Glutamatergic neuron (in vitro differentiated cells): ENCODE results near the gene NLGN4X. TPM values are rescaled to one million over a fixed set of nuclear protein-coding genes. Genes with fewer than 3 reads are reported as not detected.

Experiments used
- DNase-seq: peaks from one replicate; pipeline ENCODE4 v3.0.0; 2022
- H3K27ac Mint-ChIP-seq: one replicate; pipeline ENCODE4 v1.8.0; 2020; ENCODE audit warnings: mild to moderate bottlenecking, mixed read lengths, inconsistent platforms; ENCODE audit not compliant: unreplicated experiment
- H3K27me3 Mint-ChIP-seq: one replicate; pipeline ENCODE4 v1.8.0; 2020; ENCODE audit warnings: mild to moderate bottlenecking, moderate library complexity, mixed read lengths, inconsistent platforms; ENCODE audit not compliant: unreplicated experiment
- H3K36me3 Mint-ChIP-seq: one replicate; pipeline ENCODE4 v1.8.0; 2020; ENCODE audit warnings: mild to moderate bottlenecking, mixed read lengths, inconsistent platforms; ENCODE audit not compliant: unreplicated experiment
- H3K4me1 Mint-ChIP-seq: one replicate; pipeline ENCODE4 v1.8.0; 2020; ENCODE audit warnings: mild to moderate bottlenecking, low read depth, mixed read lengths, inconsistent platforms; ENCODE audit not compliant: unreplicated experiment
- H3K4me3 Mint-ChIP-seq: one replicate; pipeline ENCODE4 v1.8.0; 2020; ENCODE audit warnings: mild to moderate bottlenecking, mixed read lengths, inconsistent platforms; ENCODE audit not compliant: unreplicated experiment
- H3K9me3 Mint-ChIP-seq: one replicate; pipeline ENCODE4 v1.8.0; 2020; ENCODE audit warnings: mild to moderate bottlenecking, moderate library complexity, mixed read lengths, inconsistent platforms; ENCODE audit not compliant: unreplicated experiment
- total RNA-seq: library from RNA; stranded (reverse); fragmentation: NEBNext Ultra II Directional; extraction: Animal tissue kit (Norgen Biotek cat#: 25700); gene quantifications from one replicate; pipeline ENCODE4 v1.2.1, GENCODE V29; 2021; ENCODE audit not compliant: unreplicated experiment
- TF ChIP-seq, protein P1 (sequence below): fragments of 200-600 bp; sonication (generic); IDR thresholded peaks from one replicate; pipeline ENCODE4 v1.5.0; 2021; ENCODE audit not compliant: partially characterized antibody, unreplicated experiment

Gene NLGN4X
- total RNA-seq, 1 donor from 2014 or later = 40.9 TPM

DNA sequence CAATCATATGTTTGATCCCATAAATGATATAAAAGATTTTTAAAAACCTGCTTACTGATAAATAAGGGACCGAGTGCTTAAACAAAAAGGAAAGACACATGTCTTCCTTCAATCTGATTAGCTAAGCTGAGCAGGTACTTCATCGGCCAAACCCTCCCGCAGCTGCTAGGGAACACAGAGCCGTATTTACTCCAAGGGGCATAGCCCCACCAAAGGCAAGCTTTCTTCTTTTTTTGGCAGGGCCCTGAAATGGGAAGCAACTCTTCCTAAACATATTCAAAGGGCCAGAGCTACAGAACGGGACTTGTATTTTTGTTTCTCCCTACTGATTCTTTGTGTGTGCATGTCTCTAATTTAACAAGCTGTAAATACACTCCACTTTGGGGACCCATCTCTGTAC is 337.3 kb downstream of the NLGN4X start:
- Mint-ChIP-seq H3K9me3 (no peaks in the 10 kb centered on the region), H3K4me3 (no peak overlapping the region), H3K27me3 (peaks cover 2% of the 10 kb centered on the region), H3K36me3 (no peaks in the 10 kb centered on the region), H3K4me1 (no peaks in the 10 kb centered on the region), H3K27ac (no peak overlapping the region)
- TF ChIP-seq, protein P1, sequence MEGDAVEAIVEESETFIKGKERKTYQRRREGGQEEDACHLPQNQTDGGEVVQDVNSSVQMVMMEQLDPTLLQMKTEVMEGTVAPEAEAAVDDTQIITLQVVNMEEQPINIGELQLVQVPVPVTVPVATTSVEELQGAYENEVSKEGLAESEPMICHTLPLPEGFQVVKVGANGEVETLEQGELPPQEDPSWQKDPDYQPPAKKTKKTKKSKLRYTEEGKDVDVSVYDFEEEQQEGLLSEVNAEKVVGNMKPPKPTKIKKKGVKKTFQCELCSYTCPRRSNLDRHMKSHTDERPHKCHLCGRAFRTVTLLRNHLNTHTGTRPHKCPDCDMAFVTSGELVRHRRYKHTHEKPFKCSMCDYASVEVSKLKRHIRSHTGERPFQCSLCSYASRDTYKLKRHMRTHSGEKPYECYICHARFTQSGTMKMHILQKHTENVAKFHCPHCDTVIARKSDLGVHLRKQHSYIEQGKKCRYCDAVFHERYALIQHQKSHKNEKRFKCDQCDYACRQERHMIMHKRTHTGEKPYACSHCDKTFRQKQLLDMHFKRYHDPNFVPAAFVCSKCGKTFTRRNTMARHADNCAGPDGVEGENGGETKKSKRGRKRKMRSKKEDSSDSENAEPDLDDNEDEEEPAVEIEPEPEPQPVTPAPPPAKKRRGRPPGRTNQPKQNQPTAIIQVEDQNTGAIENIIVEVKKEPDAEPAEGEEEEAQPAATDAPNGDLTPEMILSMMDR = no peak
- no peak for DNase-seq

DNA sequence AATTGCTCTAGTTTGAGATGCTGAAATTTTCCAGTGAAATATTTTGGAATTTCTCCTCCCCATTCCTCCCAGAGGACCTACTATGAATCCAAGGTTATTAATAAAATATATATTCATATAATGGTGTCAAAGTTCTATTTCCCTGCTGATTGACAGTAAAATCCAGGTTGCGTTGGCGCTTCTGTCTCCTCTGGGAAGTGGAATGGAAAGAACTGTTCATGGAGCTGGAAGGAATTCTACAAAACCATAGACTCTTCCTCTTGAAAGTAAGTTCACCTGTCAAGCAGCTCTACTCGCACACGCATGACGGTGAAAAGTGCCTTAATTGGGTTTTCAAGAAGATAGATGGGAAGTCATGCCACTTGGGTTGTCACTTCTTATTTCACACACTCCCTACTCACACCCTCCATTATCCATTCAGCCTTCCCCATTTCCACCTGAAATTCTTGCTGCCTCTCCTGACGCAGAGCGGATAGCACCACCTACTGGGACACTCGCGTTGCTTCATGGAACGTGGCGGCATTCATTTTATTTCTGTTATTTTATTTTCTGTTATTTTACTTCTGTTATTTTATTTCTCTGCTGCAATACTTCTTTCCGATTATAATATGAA is 351.6 kb downstream of the NLGN4X start:
- H3K4me1 Mint-ChIP-seq = peaks cover 10% of the 10 kb centered on the region
- H3K9me3 Mint-ChIP-seq = no peaks in the 10 kb centered on the region
- TF ChIP-seq, protein P1 = peak; percentile 57
- H3K27me3 Mint-ChIP-seq = no peaks in the 10 kb centered on the region
- H3K4me3 Mint-ChIP-seq = no peak overlapping the region
- H3K36me3 Mint-ChIP-seq = no peaks in the 10 kb centered on the region
- H3K27ac Mint-ChIP-seq = no peak overlapping the region
- peak; percentile 23 for DNase-seq

DNA sequence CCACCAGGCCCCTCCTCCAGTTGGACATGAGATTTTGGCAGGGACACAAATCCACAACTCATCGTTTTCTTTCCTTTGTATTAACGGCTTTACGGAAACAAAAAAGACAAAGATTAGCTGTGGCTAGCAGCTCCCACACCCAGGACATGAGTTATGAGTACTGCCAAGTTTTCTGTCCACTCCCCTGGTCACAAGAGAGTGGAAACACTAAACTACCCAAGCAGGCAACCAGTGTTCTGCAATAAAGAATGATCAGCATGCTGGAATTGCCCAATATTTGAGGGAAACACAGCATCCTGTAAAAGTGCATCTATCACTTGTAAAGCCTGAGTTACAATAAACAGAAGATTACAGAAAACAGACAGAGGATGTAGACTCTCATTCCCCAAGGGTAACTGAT is 358.4 kb downstream of the NLGN4X start:
- no peak for DNase-seq
- H3K4me1 Mint-ChIP-seq = no peaks in the 10 kb centered on the region
- H3K36me3 Mint-ChIP-seq = no peaks in the 10 kb centered on the region
- peaks cover 1% of the 10 kb centered on the region for H3K27me3 Mint-ChIP-seq
- H3K4me3 Mint-ChIP-seq = no peak overlapping the region
- no peaks in the 10 kb centered on the region for H3K9me3 Mint-ChIP-seq
- H3K27ac Mint-ChIP-seq = no peak overlapping the region
- TF ChIP-seq, protein P1 = no peak

DNA sequence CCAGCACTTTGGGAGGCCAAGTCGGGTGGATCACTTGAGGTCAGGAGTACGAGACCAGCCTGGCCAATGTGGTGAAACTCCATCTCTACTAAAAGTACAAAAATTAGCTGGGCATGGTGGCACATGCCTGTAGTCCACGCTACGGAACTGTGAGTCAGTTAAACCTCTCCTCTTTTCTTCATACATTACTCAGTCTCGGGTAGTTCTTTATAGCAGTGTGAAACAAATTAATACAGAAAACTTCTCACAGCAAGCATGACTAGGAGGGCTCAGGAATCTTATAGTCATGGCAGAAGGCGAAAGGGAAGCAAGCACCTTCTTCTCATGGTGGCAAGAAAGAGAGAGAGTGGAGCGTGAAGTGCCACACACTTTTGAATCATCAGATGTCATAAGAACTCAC is 358.9 kb downstream of the NLGN4X start:
- TF ChIP-seq, protein P1 = no peak
- Mint-ChIP-seq H3K27ac (no peak overlapping the region), H3K4me3 (no peak overlapping the region), H3K27me3 (peaks cover 1% of the 10 kb centered on the region), H3K36me3 (no peaks in the 10 kb centered on the region), H3K4me1 (peaks cover 3% of the 10 kb centered on the region), H3K9me3 (no peaks in the 10 kb centered on the region)
- DNase-seq = no peak

DNA sequence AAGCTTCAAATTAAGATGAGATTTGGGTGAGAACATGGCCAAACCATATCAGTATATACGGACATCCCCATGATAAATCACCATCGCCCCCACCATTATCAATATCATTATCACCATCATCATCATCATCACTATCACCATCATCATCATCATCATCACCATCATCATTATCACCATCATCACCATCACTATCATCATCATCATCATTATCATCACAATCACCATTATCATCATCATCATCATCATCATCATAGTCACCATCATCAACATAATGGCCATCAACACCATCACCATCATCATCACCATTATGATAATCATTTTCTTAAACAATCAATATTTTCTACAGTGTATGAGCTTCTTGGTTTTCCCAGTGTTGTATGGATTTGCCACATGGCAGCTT is 360.9 kb downstream of the NLGN4X start:
- no peak overlapping the region for H3K27ac Mint-ChIP-seq
- no peaks in the 10 kb centered on the region for H3K36me3 Mint-ChIP-seq
- H3K4me3 Mint-ChIP-seq = no peak overlapping the region
- TF ChIP-seq, protein P1 = no peak
- H3K27me3 Mint-ChIP-seq = peaks cover 1% of the 10 kb centered on the region
- H3K9me3 Mint-ChIP-seq = no peaks in the 10 kb centered on the region
- DNase-seq = no peak
- H3K4me1 Mint-ChIP-seq = peaks cover 3% of the 10 kb centered on the region
